Measurements from ENCODE around the gene ZNF483. TPM values are rescaled to one million over a fixed set of nuclear protein-coding genes. Genes with fewer than 3 reads are reported as not detected.
"Not testable (repeated sequence)": the region's sequence is repeated elsewhere in the genome, so short reads cannot be mapped to it uniquely, and the experiment has no call there.

ZNF483 gene
- total RNA-seq, 3 donors from 2014 or later: 1.3 to 27.4 (median 2.0) TPM

DNA sequence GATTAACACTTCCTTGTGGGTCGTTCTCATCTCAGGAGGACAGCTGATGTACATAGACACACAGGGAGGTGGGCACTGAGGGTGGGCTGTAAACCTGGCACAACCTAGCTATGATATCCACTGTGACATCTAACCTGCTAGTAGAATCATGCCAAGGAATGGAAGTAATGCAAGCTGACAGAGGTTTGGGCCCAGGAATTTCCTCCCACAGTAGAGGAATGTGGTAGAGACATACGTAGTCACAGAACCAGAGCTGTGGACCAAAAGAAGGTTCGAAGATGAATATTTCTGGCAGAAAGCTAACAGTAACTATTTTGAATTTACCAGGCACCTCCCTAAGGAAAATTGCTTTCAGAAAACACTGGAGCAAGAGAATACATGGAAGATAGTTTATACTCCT is 90.9 kb downstream of the ZNF483 start:
- intact Hi-C loops (cut with DNase I, micrococcal nuclease): no loop called here
- TF ChIP-seq, protein P1, sequence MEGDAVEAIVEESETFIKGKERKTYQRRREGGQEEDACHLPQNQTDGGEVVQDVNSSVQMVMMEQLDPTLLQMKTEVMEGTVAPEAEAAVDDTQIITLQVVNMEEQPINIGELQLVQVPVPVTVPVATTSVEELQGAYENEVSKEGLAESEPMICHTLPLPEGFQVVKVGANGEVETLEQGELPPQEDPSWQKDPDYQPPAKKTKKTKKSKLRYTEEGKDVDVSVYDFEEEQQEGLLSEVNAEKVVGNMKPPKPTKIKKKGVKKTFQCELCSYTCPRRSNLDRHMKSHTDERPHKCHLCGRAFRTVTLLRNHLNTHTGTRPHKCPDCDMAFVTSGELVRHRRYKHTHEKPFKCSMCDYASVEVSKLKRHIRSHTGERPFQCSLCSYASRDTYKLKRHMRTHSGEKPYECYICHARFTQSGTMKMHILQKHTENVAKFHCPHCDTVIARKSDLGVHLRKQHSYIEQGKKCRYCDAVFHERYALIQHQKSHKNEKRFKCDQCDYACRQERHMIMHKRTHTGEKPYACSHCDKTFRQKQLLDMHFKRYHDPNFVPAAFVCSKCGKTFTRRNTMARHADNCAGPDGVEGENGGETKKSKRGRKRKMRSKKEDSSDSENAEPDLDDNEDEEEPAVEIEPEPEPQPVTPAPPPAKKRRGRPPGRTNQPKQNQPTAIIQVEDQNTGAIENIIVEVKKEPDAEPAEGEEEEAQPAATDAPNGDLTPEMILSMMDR (IDR thresholded peaks at IDR 0.05): no peak
- no peak for ATAC-seq
- H3K36me3 ChIP-seq (ENCODE audit: low read depth): no peaks in the 10 kb centered on the region
- no peak for DNase-seq
- no peaks in the 10 kb centered on the region for H3K9me3 ChIP-seq
- peaks cover 2% of the 10 kb centered on the region for H3K4me1 ChIP-seq (ENCODE audit: low read depth)
- no peak overlapping the region for H3K4me3 ChIP-seq

DNA sequence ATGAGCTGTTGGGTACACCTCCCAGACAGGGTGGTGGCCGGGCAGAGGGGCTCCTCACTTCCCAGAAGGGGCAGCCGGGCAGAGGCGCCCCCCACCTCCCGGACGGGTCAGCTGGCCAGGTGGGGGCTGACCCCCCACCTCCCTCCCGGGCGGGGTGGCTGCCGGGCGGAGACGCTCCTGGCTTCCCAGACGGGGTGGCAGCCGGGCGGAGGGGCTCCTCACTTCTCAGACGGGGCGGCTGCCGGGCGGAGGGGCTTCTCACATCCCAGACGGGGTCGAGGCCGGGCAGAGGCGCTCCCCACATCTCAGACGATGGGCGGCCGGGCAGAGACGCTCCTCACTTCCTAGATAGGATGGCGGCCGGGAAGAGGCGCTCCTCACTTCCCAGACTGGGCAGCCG is 92.4 kb downstream of the ZNF483 start:
- H3K9me3 ChIP-seq; H3K4me3 ChIP-seq; H3K36me3 ChIP-seq (ENCODE audit: low read depth); H3K4me1 ChIP-seq (ENCODE audit: low read depth); intact Hi-C loops (cut with DNase I, micrococcal nuclease); DNase-seq; ATAC-seq: not testable (repeated sequence)

DNA sequence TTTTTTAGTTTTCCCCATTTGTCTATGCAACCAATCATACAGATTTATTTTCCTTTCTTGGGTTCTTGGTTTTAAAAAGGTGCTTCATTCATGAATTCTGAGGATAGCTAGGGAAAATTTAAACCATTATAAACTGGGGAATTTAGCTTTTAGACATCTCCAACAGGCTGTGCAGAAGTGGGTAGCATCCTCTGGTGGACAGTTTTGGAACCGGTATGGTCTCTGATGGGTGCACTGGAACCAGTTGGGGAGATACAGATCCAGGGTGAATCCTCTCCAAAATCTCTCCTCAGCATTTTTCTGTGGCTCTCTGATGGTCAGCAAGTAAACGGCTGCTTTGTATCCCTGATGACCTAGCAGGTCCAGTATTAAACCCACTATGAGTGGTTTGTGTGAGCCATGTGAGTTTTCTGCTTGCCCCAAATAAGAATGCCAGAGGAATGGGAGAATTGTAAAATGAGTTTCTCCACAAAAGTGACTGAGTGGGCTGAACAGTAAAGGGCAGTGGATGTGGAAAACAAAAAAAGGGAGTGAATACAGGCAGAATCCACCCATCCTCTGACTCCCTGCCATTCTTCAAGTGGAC is 97.0 kb downstream of the ZNF483 start:
- Histone ChIP-seq H3K9me3 (no peaks in the 10 kb centered on the region), H3K4me1 (ENCODE audit: low read depth) (no peaks in the 10 kb centered on the region), H3K36me3 (ENCODE audit: low read depth) (no peaks in the 10 kb centered on the region), H3K4me3 (no peak overlapping the region)
- peak; percentile 69 for ATAC-seq
- peak in 1 of 3 donors; percentile 67 for DNase-seq
- intact Hi-C loops (cut with DNase I, micrococcal nuclease): no loop called here
- TF ChIP-seq, protein P1 (IDR thresholded peaks at IDR 0.05): peak; percentile 82

DNA sequence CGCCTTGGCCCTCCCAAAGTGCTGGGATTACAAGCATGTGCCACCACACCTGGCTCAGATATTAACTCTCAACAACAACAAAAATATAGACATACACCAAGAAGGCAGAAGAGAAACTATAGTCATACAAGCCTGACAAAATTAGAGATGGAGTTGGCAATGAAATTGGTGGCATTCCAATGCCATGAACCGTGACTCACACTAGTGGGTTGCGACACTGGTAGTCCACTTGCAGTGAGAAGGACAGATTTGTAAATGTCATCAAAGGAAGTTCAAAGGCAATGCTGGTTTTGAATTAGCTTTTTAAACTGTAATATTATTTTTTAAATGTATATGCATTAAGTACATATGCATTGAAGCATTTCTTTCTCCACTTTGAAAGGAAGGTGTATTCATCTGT is 97.6 kb downstream of the ZNF483 start:
- H3K9me3 ChIP-seq: no peaks in the 10 kb centered on the region
- no peaks in the 10 kb centered on the region for H3K36me3 ChIP-seq (ENCODE audit: low read depth)
- intact Hi-C loops (cut with DNase I, micrococcal nuclease): no loop called here
- H3K4me3 ChIP-seq: no peak overlapping the region
- TF ChIP-seq, protein P1 (IDR thresholded peaks at IDR 0.05): no peak
- H3K4me1 ChIP-seq (ENCODE audit: low read depth): no peaks in the 10 kb centered on the region
- ATAC-seq (peak; percentile 49), DNase-seq (no peak)

Other genes with a start within 250 kb of the ZNF483 start
- gene OR2K2, start 195.0 kb upstream of the ZNF483 start, total RNA-seq: not detected
- gene ECPAS, start 40.8 kb upstream of the ZNF483 start, total RNA-seq: 100 to 1,000 TPM in 1 of 3 donors, 10 to 100 TPM in 2; 77.4 to 102 (median 82.8) TPM
- 10 to 100 TPM; 41.5 to 83.7 (median 48.7) TPM for gene PTGR1, start 74.5 kb downstream of the ZNF483 start, total RNA-seq
- gene DNAJC25, start 106.2 kb downstream of the ZNF483 start, total RNA-seq: 1 to 10 TPM; 7.5 to 8.0 (median 7.7) TPM
- 10 to 100 TPM; 16.7 to 33.1 (median 24.6) TPM for gene GNG10, start 136.4 kb downstream of the ZNF483 start, total RNA-seq

All from mucosa of descending colon (tissue), 3 donors.